GM23338 (cell line): Measurements from ENCODE around the gene ADGRG6. TPM values are rescaled to one million over a fixed set of nuclear protein-coding genes. Genes with fewer than 3 reads are reported as not detected.

Source experiments
- ATAC-seq: fragments of 200-7000 bp; cut with Tn5 transposase; 3 replicates; pipeline ENCODE4 v1.9.1; 2020
- DNase-seq: peaks from one replicate; pipeline ENCODE4 v3.0.0-alpha.2; 2015; ENCODE audit warnings: low spot score
- H2AFZ ChIP-seq: fragments of 200-600 bp; sonication (generic); 2 replicates; pipeline ENCODE4 v1.8.0; 2016; ENCODE audit warnings: antibody characterized with exemption, mild to moderate bottlenecking, moderate library complexity
- H3F3A ChIP-seq: fragments of 200-600 bp; sonication (generic); replicated peaks from 2 replicates; pipeline ENCODE4 v1.8.0; 2017; ENCODE audit warnings: antibody characterized with exemption, mixed run types, low read depth
- H3K27ac ChIP-seq: fragments of 200-600 bp; sonication (generic); 2 replicates; pipeline ENCODE4 v1.6.1; 2016; ENCODE audit warnings: low read depth
- H3K27me3 ChIP-seq: fragments of 200-600 bp; sonication (generic); 2 replicates; pipeline ENCODE4 v1.8.0; 2016; ENCODE audit warnings: mild to moderate bottlenecking, mixed run types, moderate library complexity; ENCODE audit not compliant: insufficient read depth
- H3K36me3 ChIP-seq: fragments of 200-600 bp; sonication (generic); 2 replicates; pipeline ENCODE4 v1.8.0; 2016; ENCODE audit warnings: mild to moderate bottlenecking; ENCODE audit not compliant: insufficient read depth
- H3K4me1 ChIP-seq: fragments of 200-600 bp; sonication (generic); 2 replicates; pipeline ENCODE4 v1.8.0; 2016; ENCODE audit warnings: mild to moderate bottlenecking, moderate library complexity; ENCODE audit not compliant: insufficient read depth
- H3K4me2 ChIP-seq: fragments of 200-600 bp; sonication (generic); 2 replicates; pipeline ENCODE4 v1.7.1; 2017; ENCODE audit warnings: mixed run types
- H3K4me3 ChIP-seq: fragments of 200-600 bp; sonication (generic); 2 replicates; pipeline ENCODE4 v1.6.1; 2016; ENCODE audit warnings: mixed run types
- H3K79me2 ChIP-seq: fragments of 200-600 bp; sonication (generic); replicated peaks from 2 replicates; pipeline ENCODE4 v1.8.0; 2017; ENCODE audit warnings: mild to moderate bottlenecking; ENCODE audit not compliant: insufficient read depth
- H3K9me2 ChIP-seq: fragments of 200-600 bp; sonication (generic); 2 replicates; pipeline ENCODE4 v1.8.0; 2017; ENCODE audit not compliant: insufficient read depth
- H4K20me1 ChIP-seq: fragments of 200-600 bp; sonication (generic); replicated peaks from 2 replicates; pipeline ENCODE4 v1.8.0; 2017; ENCODE audit warnings: mild to moderate bottlenecking; ENCODE audit not compliant: insufficient read depth
- H3K27ac Mint-ChIP-seq: 2 replicates; pipeline ENCODE4 v1.8.0; 2020; ENCODE audit warnings: inconsistent platforms, mild to moderate bottlenecking, moderate library complexity, mixed read lengths
- H3K27me3 Mint-ChIP-seq: 3 replicates; pipeline ENCODE4 v1.8.0; 2022; ENCODE audit warnings: low read depth, mild to moderate bottlenecking, moderate library complexity, mixed read lengths, inconsistent platforms; ENCODE audit not compliant: insufficient read depth, poor library complexity
- H3K36me3 Mint-ChIP-seq: 3 replicates; pipeline ENCODE4 v1.8.0; 2021; ENCODE audit warnings: low read depth, mild to moderate bottlenecking, inconsistent platforms, moderate library complexity, mixed read lengths
- H3K4me1 Mint-ChIP-seq: 3 replicates; pipeline ENCODE4 v1.8.0; 2020; ENCODE audit warnings: mild to moderate bottlenecking, inconsistent platforms, mixed read lengths
- H3K4me3 Mint-ChIP-seq: 3 replicates; pipeline ENCODE4 v1.8.0; 2021; ENCODE audit warnings: moderate library complexity, mild to moderate bottlenecking, inconsistent platforms, mixed read lengths
- H3K9me3 Mint-ChIP-seq: 3 replicates; pipeline ENCODE4 v1.8.0; 2020; ENCODE audit warnings: moderate library complexity, mild to moderate bottlenecking, inconsistent platforms, mixed read lengths
- CREB1 ChIP-seq: fragments of 250-450 bp; sonication (Bioruptor Pico); IDR thresholded peaks from 2 replicates; pipeline ENCODE4 v1.5.0; 2020; ENCODE audit warnings: low read depth, mild to moderate bottlenecking, moderate library complexity
- EZH2 ChIP-seq: fragments of 200-600 bp; sonication (generic); IDR thresholded peaks from one replicate; pipeline ENCODE4 v1.8.0; 2017; ENCODE audit warnings: antibody characterized with exemption, mild to moderate bottlenecking, low read depth; ENCODE audit not compliant: unreplicated experiment
- JUNB ChIP-seq: IDR thresholded peaks from one replicate; pipeline ENCODE4 v1.6.1; 2016; ENCODE audit warnings: antibody characterized with exemption; ENCODE audit not compliant: unreplicated experiment
- POLR2AphosphoS5 ChIP-seq: IDR thresholded peaks from 2 replicates; pipeline ENCODE4 v1.6.1; 2016; ENCODE audit warnings: antibody characterized with exemption, low read depth
- REST ChIP-seq: IDR thresholded peaks from one replicate; pipeline ENCODE4 v1.6.1; 2018; ENCODE audit warnings: antibody characterized with exemption; ENCODE audit not compliant: unreplicated experiment
- STAT1 ChIP-seq: IDR thresholded peaks from one replicate; pipeline ENCODE4 v1.6.1; 2016; ENCODE audit warnings: antibody characterized with exemption; ENCODE audit not compliant: unreplicated experiment
- ZNF114 ChIP-seq: fragments of 250-450 bp; sonication (Bioruptor Pico); IDR thresholded peaks from 2 replicates; pipeline ENCODE4 v1.5.0; 2020; ENCODE audit warnings: mild to moderate bottlenecking, moderate library complexity
- ZNF331 ChIP-seq: fragments of 250-450 bp; sonication (Bioruptor Pico); IDR thresholded peaks from 2 replicates; pipeline ENCODE4 v1.5.0; 2020; ENCODE audit warnings: low read depth, mild to moderate bottlenecking, moderate library complexity
- ZNF462 ChIP-seq: fragments of 250-450 bp; sonication (Bioruptor Pico); IDR thresholded peaks from 2 replicates; pipeline ENCODE4 v1.5.0; 2020; ENCODE audit warnings: mild to moderate bottlenecking, moderate library complexity
- polyA plus RNA-seq: library from polyadenylated mRNA; unstranded; fragments of >200 nt; fragmentation: Nextera tagmentation; extraction: Ambion mirVana; gene quantifications from 2 replicates; pipeline ENCODE4 v1.2.1, GENCODE V29; 2016
- total RNA-seq: library from RNA; depleted of rRNA; stranded (reverse); fragments of >200 nt; shearing (Covaris generic); gene quantifications from 2 replicates; pipeline ENCODE4 v1.2.3, GENCODE V29; 2014

Gene ADGRG6
- total and polyA plus RNA-seq, 2 experiments from 2014 or later: 1.3 to 7.7 TPM

- TF ChIP-seq ZNF462 (CRISPR knock-in tag) (no peak), REST (no peak), ZNF331 (no peak)
Measured at GRCh38 chr6:142381845-142382378, 80.1 kb downstream of the ADGRG6 start (continued).

GRCh38 chr6:142384519-142385254 is 82.9 kb downstream of the ADGRG6 start:
- Mint-ChIP-seq H3K9me3 (no peaks in the 10 kb centered on the region), H3K27me3 (peaks cover 3% of the 10 kb centered on the region), H3K4me1 (no peaks in the 10 kb centered on the region; the same call in 2 of the 3 replicates), H3K4me3 (no peak overlapping the region), H3K27ac (no peak overlapping the region), H3K36me3 (no peaks in the 10 kb centered on the region)
- H4K20me1 ChIP-seq: no peaks in the 10 kb centered on the region
- H3F3A ChIP-seq: no peaks in the 10 kb centered on the region
- H3K79me2 ChIP-seq: no peaks in the 10 kb centered on the region
- no peaks in the 10 kb centered on the region for H3K36me3 ChIP-seq
- H3K9me2 ChIP-seq: no peaks in the 10 kb centered on the region
- H3K27me3 ChIP-seq: no peaks in the 10 kb centered on the region
- no peak overlapping the region for H3K4me3 ChIP-seq
- no peak for ATAC-seq
- no peak overlapping the region for H2AFZ ChIP-seq
- no peak overlapping the region for H3K4me2 ChIP-seq
- H3K27ac ChIP-seq: no peak overlapping the region
- no peak for DNase-seq
- H3K4me1 ChIP-seq: no peaks in the 10 kb centered on the region
- TF ChIP-seq POLR2AphosphoS5 (no peak), STAT1 (no peak), ZNF114 (no peak), EZH2 (no peak), CREB1 (CRISPR knock-in tag) (no peak), JUNB (no peak), ZNF331 (no peak), REST (no peak)
